Measurements from ENCODE around the gene STK17B. TPM values are rescaled to one million over a fixed set of nuclear protein-coding genes. Genes with fewer than 3 reads are reported as not detected.

Gene STK17B
- total and polyA plus RNA-seq, 2 of the 13 experiments (the other 11 are each of a cell fraction or from before 2014, with no cell fraction given) = 1.6 to 4.5 TPM

DNA sequence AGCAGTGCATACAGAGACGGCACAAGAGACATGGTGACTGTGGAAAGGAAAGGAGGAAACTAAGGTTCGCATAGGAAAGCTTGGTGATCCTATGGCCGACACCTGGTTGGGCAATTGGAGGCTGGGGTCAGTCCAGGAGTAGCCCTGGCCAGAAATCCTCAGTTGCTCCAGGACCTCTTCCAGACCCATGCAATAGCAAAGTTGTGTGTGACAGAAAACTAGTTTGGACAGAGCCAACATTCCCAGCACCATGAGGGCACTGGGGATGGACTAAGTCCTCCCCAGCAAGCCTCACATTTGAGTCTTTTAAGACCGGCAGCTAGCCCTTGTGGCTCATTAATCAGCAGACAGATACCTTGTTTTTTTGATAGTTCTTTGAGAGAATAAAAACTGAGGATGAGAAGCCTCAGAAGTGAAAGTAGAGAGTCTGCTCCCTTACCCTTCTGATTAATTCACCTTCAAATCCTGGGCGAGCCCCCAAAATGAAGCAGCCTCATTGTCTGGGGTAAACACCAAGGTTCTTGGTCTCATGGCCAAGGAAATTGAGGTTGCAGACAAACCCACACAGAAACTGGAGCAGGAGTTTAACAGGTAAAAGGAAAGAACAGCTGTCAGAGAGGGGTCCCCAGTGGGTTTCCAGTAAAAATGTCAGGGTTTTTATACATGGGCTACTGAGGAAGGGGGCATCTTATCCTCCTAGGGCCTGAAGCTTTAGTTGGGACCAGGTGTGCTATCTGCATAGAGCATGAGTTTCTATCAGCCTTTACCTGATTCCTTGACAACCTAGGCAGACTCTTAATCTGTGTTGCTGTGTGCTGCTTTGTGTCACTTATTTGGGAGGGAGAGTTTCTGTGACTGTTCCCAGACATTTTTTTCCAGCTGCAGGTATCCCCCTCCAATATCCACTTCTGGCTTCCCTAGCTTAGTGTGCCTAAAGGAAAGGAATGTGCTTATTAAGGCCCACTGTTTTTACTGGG, 39.1 kb downstream of the STK17B start:
- no peak overlapping the region for H3K9ac ChIP-seq (ENCODE audit: insufficient read depth, low read depth, low read length)
- peaks cover 8% of the 10 kb centered on the region for H3K4me1 ChIP-seq (ENCODE audit: insufficient read depth, low read length)
- H3K4me2 ChIP-seq (ENCODE audit: low read depth, low read length) = peak overlapping the region; percentile 61
- H3K79me2 ChIP-seq (ENCODE audit: insufficient read depth, low read length) = no peaks in the 10 kb centered on the region
- 76% methylated on average over 5 of the region's 5 CpGs for WGBS (ENCODE audit: low lambda C conversion rate)
- no peak for FAIRE-seq
- in situ Hi-C loops (cut with HindIII; ENCODE audit: extremely low pct_ligation_motif_present, low pct_unique_long_range_greater_than_20kb) = loop anchor here (5.0 to 10.0 kb wide), 3 partner anchors 145 to 323 kb away; no protein-coding TSS in a partner anchor
- BruUV-seq (replicated peaks) = no TSS peak
- no peaks in the 10 kb centered on the region for H3K27me3 ChIP-seq (ENCODE audit: control insufficient read depth in 1 of 2, insufficient read depth in 2 of 2, low read length in 2 of 2)
- ATAC-seq = peak; percentile 52
- TF ChIP-seq, protein P1, sequence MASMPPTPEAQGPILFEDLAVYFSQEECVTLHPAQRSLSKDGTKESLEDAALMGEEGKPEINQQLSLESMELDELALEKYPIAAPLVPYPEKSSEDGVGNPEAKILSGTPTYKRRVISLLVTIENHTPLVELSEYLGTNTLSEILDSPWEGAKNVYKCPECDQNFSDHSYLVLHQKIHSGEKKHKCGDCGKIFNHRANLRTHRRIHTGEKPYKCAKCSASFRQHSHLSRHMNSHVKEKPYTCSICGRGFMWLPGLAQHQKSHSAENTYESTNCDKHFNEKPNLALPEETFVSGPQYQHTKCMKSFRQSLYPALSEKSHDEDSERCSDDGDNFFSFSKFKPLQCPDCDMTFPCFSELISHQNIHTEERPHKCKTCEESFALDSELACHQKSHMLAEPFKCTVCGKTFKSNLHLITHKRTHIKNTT (CRISPR knock-in tag; IDR thresholded peaks at IDR 0.05) = no peak
- TF ChIP-seq TSC22D2 (CRISPR knock-in tag; IDR thresholded peaks at IDR 0.05; ENCODE audit: borderline replicate concordance) = no peak
- no peak overlapping the region for H3K27ac ChIP-seq (ENCODE audit: extremely low read length, insufficient read depth, low read length)
- H3K9me3 ChIP-seq (ENCODE audit: low read length) = no peaks in the 10 kb centered on the region
- ChIA-PET POLR2A (no interaction called here), CTCF (ENCODE audit: low intra/inter-chr PET ratio, low total read pairs) (interaction anchor here (1.1 to 3.6 kb wide), 6 partner anchors 54 to 626 kb away, joined by 3 to 54 read pairs (median 6); no protein-coding TSS in a partner anchor)
- intact Hi-C loops (cut with micrococcal nuclease; ENCODE audit: unreplicated experiment) = loop anchor here (1.0 kb wide), 3 partner anchors 145 to 321 kb away; no protein-coding TSS in a partner anchor
- peak overlapping the region; percentile 72 for H2AFZ ChIP-seq (ENCODE audit: low read length)
- no peaks in the 10 kb centered on the region for H3K36me3 ChIP-seq (replicated peaks in 1 of 2; ENCODE audit: control insufficient read depth in 1 of 2, insufficient read depth in 2 of 2, low read length in 2 of 2)
- no peak for DNase-seq (ENCODE audit: low spot score)
- H4K20me1 ChIP-seq (ENCODE audit: insufficient read depth, low read length) = no peaks in the 10 kb centered on the region
- H3K4me3 ChIP-seq (replicated peaks in 1 of 3; ENCODE audit: insufficient read depth in 1 of 3, low read depth in 2 of 3, low read length in 3 of 3) = no peak overlapping the region; a peak in 1 of 6 replicates

GRCh38 chr2:196131384-196131937, 39.9 kb downstream of the STK17B start:
- WGBS (ENCODE audit: low lambda C conversion rate) = 13% methylated on average over 7 of the region's 7 CpGs
- ChIA-PET CTCF (ENCODE audit: low intra/inter-chr PET ratio, low total read pairs) (interaction anchor here (0.6 to 3.6 kb wide), 7 partner anchors 53 to 627 kb away, joined by 3 to 54 read pairs (median 4); no protein-coding TSS in a partner anchor), POLR2A (no interaction called here)
- no peaks in the 10 kb centered on the region for H3K79me2 ChIP-seq (ENCODE audit: insufficient read depth, low read length)
- FAIRE-seq = peak; percentile 99
- H3K27me3 ChIP-seq (ENCODE audit: control insufficient read depth in 1 of 2, insufficient read depth in 2 of 2, low read length in 2 of 2) = no peaks in the 10 kb centered on the region
- in situ Hi-C loops (cut with HindIII; ENCODE audit: extremely low pct_ligation_motif_present, low pct_unique_long_range_greater_than_20kb) = loop anchor here (5.0 to 10.0 kb wide), 3 partner anchors 146 to 323 kb away; no protein-coding TSS in a partner anchor
- peak overlapping the region; percentile 61 for H3K4me2 ChIP-seq (ENCODE audit: low read depth, low read length)
- intact Hi-C loops (cut with micrococcal nuclease; ENCODE audit: unreplicated experiment) = loop anchor here (1.0 kb wide), 3 partner anchors 146 to 322 kb away; no protein-coding TSS in a partner anchor
- H2AFZ ChIP-seq (ENCODE audit: low read length) = peak overlapping the region; percentile 72
- no peak overlapping the region; a peak in 1 of 6 replicates for H3K4me3 ChIP-seq (replicated peaks in 1 of 3; ENCODE audit: insufficient read depth in 1 of 3, low read depth in 2 of 3, low read length in 3 of 3)
- H4K20me1 ChIP-seq (ENCODE audit: insufficient read depth, low read length) = no peaks in the 10 kb centered on the region
- H3K27ac ChIP-seq (ENCODE audit: extremely low read length, insufficient read depth, low read length) = no peak overlapping the region
- H3K36me3 ChIP-seq (replicated peaks in 1 of 2; ENCODE audit: control insufficient read depth in 1 of 2, insufficient read depth in 2 of 2, low read length in 2 of 2) = no peaks in the 10 kb centered on the region
- peak; percentile 83 for DNase-seq (ENCODE audit: low spot score)
- BruUV-seq (replicated peaks) = no TSS peak
- H3K4me1 ChIP-seq (ENCODE audit: insufficient read depth, low read length) = peaks cover 8% of the 10 kb centered on the region
- no peak overlapping the region for H3K9ac ChIP-seq (ENCODE audit: insufficient read depth, low read depth, low read length)
- ATAC-seq = peak; percentile 98
- H3K9me3 ChIP-seq (ENCODE audit: low read length) = no peaks in the 10 kb centered on the region
- TF ChIP-seq IRF2 (CRISPR knock-in tag; IDR thresholded peaks at IDR 0.05) (peak; percentile 38; the same call in 1 of the 2 replicates), ZNF644 (CRISPR knock-in tag; IDR thresholded peaks at IDR 0.05; ENCODE audit: low read depth) (peak; percentile 42; the same call in 1 of the 2 replicates), MZF1 (CRISPR knock-in tag; IDR thresholded peaks at IDR 0.05; ENCODE audit: borderline replicate concordance) (no peak), ERF (CRISPR knock-in tag; IDR thresholded peaks at IDR 0.05) (0 out of 2 replicates have a peak, but pooled peaks have one; percentile 52), RAD21 (CRISPR knock-in tag; IDR thresholded peaks at IDR 0.05) (peak; percentile 93), GABPA (IDR thresholded peaks at IDR 0.05; ENCODE audit: low read depth, low read length) (no peak), GABPA (CRISPR knock-in tag; IDR thresholded peaks at IDR 0.05; ENCODE audit: low read depth) (no peak), ZNF441 (CRISPR knock-in tag; IDR thresholded peaks at IDR 0.05; ENCODE audit: borderline replicate concordance) (no peak), SP4 (CRISPR knock-in tag; IDR thresholded peaks at IDR 0.05) (peak; percentile 50; the same call in 1 of the 2 replicates), PPARG (CRISPR knock-in tag; conservative IDR thresholded peaks at IDR 0.05) (peak; percentile 52; the same call in 1 of the 2 replicates), TFDP2 (CRISPR knock-in tag; IDR thresholded peaks at IDR 0.05) (no peak)

All from HepG2 (cell line).